GM18505 (cell line): ENCODE data around the gene KLHL28.

Experiments
- ATAC-seq: cut with Tn5 transposase; IDR thresholded peaks from one replicate; pipeline ENCODE4 v1.9.1; 2021; ENCODE audit not compliant: unreplicated experiment
- POLR2A ChIP-seq: IDR thresholded peaks from 4 replicates; pipeline ENCODE4 v1.6.1; 2011; ENCODE audit warnings: borderline replicate concordance; ENCODE audit not compliant: insufficient read depth, insufficient read length; ENCODE audit errors: extremely low read depth

The KLHL28 gene

DNA sequence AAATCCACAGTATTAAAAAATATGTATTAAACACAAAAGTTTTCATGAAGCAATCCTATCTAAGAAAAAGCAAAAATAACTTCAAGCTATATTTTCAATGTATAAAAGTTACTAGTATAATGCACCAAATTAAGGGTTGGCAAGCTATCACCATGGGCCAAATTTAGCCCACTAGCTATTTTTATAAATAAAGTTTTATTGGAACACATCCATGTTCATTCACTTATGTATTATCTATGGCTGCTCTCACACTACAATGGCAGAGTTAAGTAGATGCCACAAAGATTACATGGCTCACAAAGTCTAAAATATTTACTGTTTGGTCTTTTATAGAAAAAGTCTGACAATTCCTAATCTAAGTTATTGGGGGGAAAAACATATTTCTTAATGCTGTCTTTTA is 17.6 kb downstream of the KLHL28 start:
- ATAC-seq: no peak
- no peak for TF ChIP-seq POLR2A

DNA sequence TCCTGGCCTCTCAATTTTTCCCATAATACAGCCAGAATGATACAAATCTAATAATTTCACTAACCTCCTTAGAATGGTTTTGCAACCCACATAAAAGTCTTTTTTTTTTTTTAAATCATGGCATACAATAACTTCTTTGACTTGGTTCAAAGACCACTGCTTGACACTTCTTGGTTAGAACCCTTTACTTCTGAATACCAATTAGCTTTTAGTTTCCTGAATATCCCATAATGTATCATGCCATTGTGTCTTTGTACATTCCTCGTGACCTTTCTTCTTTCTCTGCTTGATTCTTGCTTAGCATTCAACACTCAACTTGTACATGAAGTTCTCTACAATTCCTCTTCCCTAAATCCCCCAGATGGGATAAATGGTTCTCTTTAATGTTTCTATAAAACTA is 19.3 kb downstream of the KLHL28 start:
- no peak for ATAC-seq
- TF ChIP-seq POLR2A: no peak

DNA sequence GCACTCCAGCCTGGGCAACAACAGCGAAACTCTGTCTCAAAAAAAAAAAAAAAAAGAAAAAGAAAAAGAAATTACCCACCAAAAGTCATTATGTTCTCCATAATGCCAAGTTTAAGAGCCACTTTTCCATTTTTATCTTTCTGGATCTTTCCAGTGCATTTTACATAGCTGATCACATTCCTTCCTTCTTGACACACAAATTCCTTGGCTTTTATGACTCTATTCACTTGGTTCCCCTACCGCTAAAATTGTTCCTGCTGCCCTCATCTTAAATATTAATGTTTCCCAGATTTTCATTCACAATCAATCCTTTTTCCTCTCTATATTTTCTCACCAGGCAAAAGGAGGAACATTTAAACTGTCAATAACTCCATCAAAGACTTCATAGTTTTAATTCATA is 20.2 kb downstream of the KLHL28 start:
- no peak for ATAC-seq
- TF ChIP-seq POLR2A: no peak

DNA sequence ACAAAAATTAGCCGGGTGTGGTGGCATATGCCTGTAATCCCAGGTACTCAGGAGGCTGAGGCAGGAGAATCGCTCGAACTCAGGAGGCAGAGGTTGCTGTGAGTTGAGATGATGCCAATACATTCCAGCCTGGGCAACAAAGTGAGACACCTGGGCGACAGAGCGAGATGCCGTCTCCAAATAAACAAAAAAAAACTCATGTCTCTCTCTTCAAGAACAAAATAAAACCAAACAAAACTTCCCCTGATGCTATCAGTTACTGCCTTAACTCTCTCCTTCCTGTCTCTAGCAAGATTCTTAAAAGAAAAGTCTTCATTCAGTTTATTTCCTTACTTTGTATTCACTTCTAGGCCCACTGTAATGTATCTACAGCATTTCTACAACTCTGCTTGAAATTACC is 20.8 kb downstream of the KLHL28 start:
- no peak for ATAC-seq
- TF ChIP-seq POLR2A: no peak

DNA sequence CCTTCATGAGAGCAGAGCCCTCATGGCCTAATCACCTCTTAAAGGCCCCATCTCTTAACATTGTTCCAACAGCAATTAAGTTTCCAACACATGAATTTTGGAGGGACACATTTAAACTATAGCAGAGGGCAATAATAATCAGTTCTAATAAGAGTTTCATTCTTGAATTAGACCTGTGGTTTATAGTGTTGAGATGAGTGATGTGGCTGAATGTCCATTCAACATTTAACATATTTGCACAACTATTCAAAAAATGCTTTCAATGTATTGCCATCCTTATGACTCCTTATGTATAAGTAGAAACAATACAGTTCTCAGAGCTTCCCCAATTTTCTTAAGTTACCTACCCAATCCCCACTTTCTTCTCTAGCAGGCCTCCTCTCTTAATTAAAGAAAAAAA is 21.5 kb downstream of the KLHL28 start:
- ATAC-seq: no peak
- TF ChIP-seq POLR2A: no peak

DNA sequence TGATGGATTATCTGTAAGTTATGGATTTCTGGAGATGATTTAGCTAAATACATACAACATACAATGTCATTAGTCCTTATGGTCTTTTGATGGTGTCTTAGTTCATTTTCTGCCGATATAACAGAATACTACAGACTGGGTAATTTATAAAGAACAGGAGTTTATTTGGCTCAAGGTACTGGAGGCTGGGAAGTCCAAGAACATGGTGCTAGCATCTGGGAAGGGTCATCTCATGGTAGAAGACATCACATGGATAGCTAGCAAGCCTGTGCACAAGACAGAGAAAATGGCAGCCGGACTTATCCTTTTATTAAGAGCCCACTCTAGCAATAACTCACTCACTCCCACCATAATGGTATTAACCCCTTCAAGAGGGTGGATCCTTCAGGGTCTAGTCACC is 24.2 kb downstream of the KLHL28 start:
- TF ChIP-seq POLR2A: no peak
- ATAC-seq: no peak

DNA sequence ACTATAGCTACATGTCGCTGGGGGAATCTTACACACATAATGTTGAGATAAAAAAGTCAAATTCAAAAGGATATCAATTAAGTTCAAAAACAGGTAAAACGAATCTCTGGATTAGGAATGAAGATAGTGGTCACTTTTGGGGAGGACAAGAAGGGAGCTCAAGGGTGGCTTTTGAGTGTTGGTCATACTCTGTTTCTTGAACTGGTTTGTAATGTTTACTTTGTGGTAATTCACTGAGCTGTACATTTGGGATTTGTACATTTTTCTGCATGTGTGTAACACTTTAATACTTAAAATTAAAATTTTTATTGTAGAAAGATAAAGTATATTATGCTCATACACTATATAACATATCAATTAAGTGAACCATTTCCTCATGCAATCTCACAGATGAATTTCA is 26.6 kb downstream of the KLHL28 start:
- TF ChIP-seq POLR2A: no peak
- ATAC-seq: no peak

DNA sequence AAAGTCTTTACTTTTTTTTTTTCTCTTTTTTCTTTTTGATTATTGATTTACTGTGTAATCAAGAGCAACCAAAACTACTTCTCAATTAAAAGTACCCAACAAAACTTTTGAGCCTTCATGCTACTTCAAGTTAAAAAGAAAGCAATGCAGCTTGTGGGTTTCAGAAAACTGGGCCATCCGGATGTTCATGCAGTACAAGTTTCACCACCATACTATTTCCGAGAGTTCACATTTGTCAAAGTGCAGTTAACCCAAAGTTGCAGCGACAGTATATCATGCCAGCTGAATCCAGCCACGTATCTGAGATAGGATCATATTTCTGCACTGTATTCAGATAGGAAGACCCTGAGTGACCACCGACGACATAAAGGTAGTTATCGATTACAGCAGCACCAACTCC is 33.0 kb downstream of the KLHL28 start:
- TF ChIP-seq POLR2A: no peak

DNA sequence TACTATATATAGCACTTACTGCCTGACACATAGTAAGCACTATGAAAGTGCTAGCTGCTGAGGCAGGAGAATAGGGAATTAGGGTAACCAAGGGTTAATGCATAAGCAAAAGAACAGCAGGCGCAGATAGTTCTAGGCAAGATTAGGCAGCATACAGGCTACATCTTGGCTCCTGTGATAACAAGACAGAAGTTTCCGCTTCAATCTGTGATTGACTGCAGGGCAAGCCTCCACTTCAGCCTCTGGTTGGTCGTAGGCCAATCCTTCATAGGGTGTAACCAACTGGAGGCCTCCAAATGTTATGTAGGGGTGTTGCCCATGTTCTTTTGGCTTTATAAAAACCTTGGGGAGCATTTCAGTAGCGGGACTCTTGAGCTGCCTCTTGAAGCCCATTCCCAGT is 46.9 kb downstream of the KLHL28 start:
- TF ChIP-seq POLR2A: no peak
- ATAC-seq: no peak

More for the DNA sequence above, 33.0 kb downstream of the KLHL28 start:
- ATAC-seq: no peak

DNA sequence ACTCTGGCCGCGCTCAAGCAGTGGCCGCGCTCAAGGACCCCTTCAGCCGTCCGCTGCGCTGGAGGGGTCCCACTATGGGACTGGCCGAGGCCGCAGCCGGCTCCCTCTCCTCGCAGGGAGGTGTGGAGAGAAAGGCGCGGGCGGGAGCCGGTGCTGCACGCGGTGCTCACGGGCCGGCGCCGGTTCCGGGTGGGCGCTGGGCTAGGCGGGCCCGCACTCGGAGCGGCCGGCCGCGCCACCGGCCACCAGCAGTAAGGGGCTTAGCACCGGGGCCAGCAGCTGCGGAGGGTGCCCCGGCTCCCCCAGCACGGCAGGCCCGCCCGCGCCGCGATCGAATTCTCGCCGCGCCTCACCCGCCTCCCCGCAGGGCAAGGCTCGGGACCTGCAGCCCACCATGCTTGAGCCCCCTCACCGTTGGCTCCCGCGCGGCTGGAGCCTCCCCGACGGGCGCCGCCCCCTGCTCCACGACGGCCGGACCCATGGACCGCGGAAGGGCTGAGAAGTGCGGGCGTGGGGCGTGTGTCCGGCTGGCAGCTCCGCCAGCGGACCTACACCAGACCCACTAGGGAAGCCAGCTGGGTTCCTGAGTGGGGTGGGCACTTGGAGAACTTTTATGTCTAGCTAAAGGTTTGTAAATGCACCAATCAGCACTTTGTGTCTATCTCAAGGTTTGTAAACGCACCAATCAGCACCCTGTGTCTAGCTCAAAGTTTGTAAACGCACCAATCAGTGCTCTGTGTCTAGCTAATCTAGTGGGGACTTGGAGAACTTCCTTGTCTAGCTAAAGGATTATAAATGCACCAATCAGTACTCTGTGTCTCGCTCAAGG is 49.5 kb downstream of the KLHL28 start:
- TF ChIP-seq POLR2A: no peak
- ATAC-seq: no peak

DNA sequence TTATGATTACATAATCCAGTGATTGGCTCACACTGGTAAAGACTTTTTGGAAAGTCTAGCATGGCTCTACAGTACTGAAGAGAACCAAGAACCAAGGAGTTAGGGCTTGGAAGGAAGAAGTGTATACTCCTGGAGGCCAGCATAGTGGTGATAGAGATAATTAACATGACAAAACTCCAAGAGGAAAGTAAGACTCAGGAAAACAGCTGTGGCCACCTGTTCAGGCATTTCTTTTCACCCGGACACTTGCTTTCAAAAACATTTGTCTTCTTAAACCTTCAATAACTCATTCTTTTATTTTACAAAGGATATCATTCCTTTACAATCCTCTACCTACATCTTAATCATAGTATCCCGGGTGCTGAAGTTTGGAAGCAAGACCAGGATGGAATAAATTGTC is 50.9 kb downstream of the KLHL28 start:
- no peak for TF ChIP-seq POLR2A
- ATAC-seq: no peak

DNA sequence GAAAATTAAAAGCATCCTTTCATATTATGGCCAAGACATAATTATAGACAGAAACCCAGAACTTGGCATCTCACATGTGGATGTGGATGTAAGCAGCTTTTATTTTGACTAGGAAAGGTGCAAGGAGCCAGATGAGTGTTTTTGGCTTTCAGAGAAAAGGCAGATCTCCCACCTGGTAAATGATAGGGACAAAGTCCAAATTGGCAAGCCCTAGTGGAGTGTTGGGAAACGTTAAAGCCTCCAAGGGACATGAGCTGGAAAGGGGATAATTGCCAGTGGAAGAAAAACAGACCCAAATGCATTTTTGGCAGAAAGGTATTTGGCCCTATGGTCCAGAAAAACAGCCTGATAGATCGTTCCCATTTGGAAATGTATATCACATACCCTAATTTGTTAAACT is 60.1 kb downstream of the KLHL28 start:
- no peak for ATAC-seq
- TF ChIP-seq POLR2A: no peak

DNA sequence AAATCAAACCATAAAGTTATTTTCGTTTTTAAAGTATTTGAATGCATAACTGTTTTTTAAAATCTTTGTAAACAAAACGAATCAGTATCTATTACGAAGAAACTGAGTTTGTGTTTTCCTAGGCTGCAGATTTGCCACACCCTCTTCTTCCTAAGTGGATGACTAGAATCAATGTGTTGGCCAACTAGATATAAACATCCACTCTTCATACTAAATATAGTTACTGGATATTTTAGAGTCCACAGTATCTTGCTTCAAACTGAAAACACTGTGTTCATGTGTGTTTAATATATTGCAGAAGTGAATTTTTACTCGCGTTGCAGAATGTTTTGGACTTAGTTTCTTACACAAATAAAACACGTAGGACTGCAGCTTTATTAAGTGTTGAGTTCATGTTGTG is 63.2 kb downstream of the KLHL28 start:
- TF ChIP-seq POLR2A: no peak
- no peak for ATAC-seq

DNA sequence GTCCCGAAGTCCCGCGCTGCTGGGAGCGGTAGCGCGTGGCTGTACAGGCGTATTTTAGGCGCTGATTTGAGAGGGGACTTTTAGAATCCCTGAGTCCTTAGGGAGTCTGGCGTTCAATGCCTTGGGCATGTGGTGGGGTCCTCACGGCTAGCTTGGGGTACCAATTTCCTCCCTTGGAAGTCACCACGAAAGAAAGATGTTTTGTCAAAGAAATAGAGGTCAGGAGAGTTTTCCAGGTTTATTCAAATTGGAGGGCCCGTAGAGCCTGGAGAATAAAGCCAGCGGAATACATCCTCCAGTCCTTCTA is 63.9 kb downstream of the KLHL28 start:
- no peak for TF ChIP-seq POLR2A
- ATAC-seq: no peak
